ENCODE data around the gene CADM4. TPM values are rescaled to one million over a fixed set of nuclear protein-coding genes. Genes with fewer than 3 reads are reported as not detected.

CADM4 gene
- total and polyA plus RNA-seq, 2 of the 8 experiments (the other 6 are each of a cell fraction or from before 2014, with no cell fraction given) = 13.5 to 25.0 TPM

- Histone ChIP-seq H4K91ac (replicated peaks; ENCODE audit: insufficient read length, low read length) (peak overlapping the region; percentile 90), H3K79me2 (ENCODE audit: control insufficient read depth in 1 of 2, insufficient read depth in 2 of 2, low read length in 2 of 2) (peaks cover 0 to 11% of the 10 kb centered on the region in 2 experiments; a peak in 2 of 4 replicates), H3K4me2 (ENCODE audit: insufficient read depth in 1 of 2, low read depth in 2 of 2, low read length in 2 of 2) (peak overlapping the region; percentile 89 to 96), H4K20me1 (replicated peaks in 1 of 2; ENCODE audit: control insufficient read depth in 1 of 2, insufficient read depth in 2 of 2, low read length in 2 of 2) (peaks cover 0 to 1% of the 10 kb centered on the region in 2 experiments), H4K8ac (ENCODE audit: extremely low read depth, insufficient read depth, low read length) (peak overlapping the region; percentile 100), H3K4me3 (ENCODE audit: extremely low read depth in 1 of 4, insufficient read depth in 2 of 4, low read depth in 3 of 4, low read length in 4 of 4) (peak overlapping the region; percentile 69 to 81 (median 76)), H2BK12ac (ENCODE audit: low read depth, low read length) (no peak overlapping the region), H2BK5ac (ENCODE audit: low read depth, low read length) (peak overlapping the region; percentile 97), H3K56ac (replicated peaks; ENCODE audit: insufficient read length, low read depth, low read length) (peak overlapping the region; percentile 92), H2BK120ac (replicated peaks; ENCODE audit: low read depth, low read length) (peak overlapping the region; percentile 21), H3K4ac (replicated peaks; ENCODE audit: insufficient read length, low read depth, low read length) (peak overlapping the region; percentile 96), H3K27me3 (replicated peaks in 1 of 4; ENCODE audit: control insufficient read depth in 3 of 4, extremely low read depth in 1 of 4, insufficient read depth in 3 of 4, low read length in 3 of 4) (no peaks in the 10 kb centered on the region), H3K79me1 (ENCODE audit: low read depth, low read length) (peaks cover 2% of the 10 kb centered on the region), H3K14ac (ENCODE audit: insufficient read length) (no peak overlapping the region), H3K36me3 (ENCODE audit: control insufficient read depth in 2 of 4, insufficient read depth in 4 of 4, low read length in 3 of 4) (peaks cover 0 to under 1% (median 0%) of the 10 kb centered on the region in 4 experiments; a peak in 1 of 8 replicates), H3K27ac (ENCODE audit: low read depth, low read length) (peak overlapping the region; percentile 99), H3K4me1 (replicated peaks in 1 of 4; ENCODE audit: control insufficient read depth in 3 of 4, insufficient read depth in 4 of 4, low read length in 3 of 4) (peaks cover 4 to 13% (median 7%) of the 10 kb centered on the region in 4 experiments), H2AFZ (ENCODE audit: low read length) (peak overlapping the region; percentile 93), H4K5ac (ENCODE audit: insufficient read length, low read depth, low read length) (peak overlapping the region; percentile 98), H2BK15ac (ENCODE audit: low read length) (no peak overlapping the region), H3K18ac (ENCODE audit: extremely low read depth, low read length) (peak overlapping the region; percentile 89), H2AK5ac (ENCODE audit: low read depth, low read length) (no peak overlapping the region), H2BK20ac (ENCODE audit: low read length) (no peak overlapping the region), H3K23ac (ENCODE audit: insufficient read length) (no peak overlapping the region), H3K9me3 (ENCODE audit: insufficient read depth in 2 of 2, low read depth in 1 of 2, low read length in 1 of 2) (no peaks in the 10 kb centered on the region), H3K23me2 (ENCODE audit: low read depth, low read length) (peaks cover 10% of the 10 kb centered on the region), H3K9ac (replicated peaks in 1 of 4; ENCODE audit: extremely low read depth in 1 of 4, low read depth in 3 of 4, low read length in 3 of 4) (peak overlapping the region in 3 of 4 experiments; percentile 96 to 97 (median 96); a peak in 6 of 7 replicates)
- FAIRE-seq (peak; percentile 52), DNase-seq (ENCODE audit: low read depth in 1 of 2, low spot score in 2 of 2) (no peak)
- POLR2A ChIA-PET (ENCODE audit: partially characterized antibody) = no interaction called here
- WGBS, 2 experiments (ENCODE audit: extremely low coverage in 1 of 2, insufficient coverage in 1 of 2, insufficient read length in 1 of 2, insufficient replicate concordance in 2 of 2, low coverage in 1 of 2, low lambda C conversion rate in 2 of 2, missing lambda C conversion rate in 1 of 2) = 11% methylated on average over 14 of the region's 14 CpGs; no CpG with 5 or more reads in 1 of the 2 experiments
- 0 out of 2 replicates have a peak, but pooled peaks have one; percentile 37 for TF ChIP-seq GTF2F1 (IDR thresholded peaks at IDR 0.05; ENCODE audit: borderline replicate concordance, low read depth, low read length)
- 0 out of 4 replicates have a peak, but pooled peaks of 1 of the 2 experiments have one; percentile 24 for TF ChIP-seq SIN3A (conservative IDR thresholded peaks at IDR 0.05 in 1 of 2, IDR thresholded peaks at IDR 0.05 in 1 of 2; ENCODE audit: low read depth in 1 of 2, low read length in 2 of 2)
- TF ChIP-seq POLR2A (IDR thresholded peaks at IDR 0.05; ENCODE audit: control extremely low read depth in 1 of 2, low read depth in 2 of 2, low read length in 2 of 2) = peak in 1 of 2 experiments; percentile 35; a peak in 1 of 3 replicates
- TF ChIP-seq ATF3 (IDR thresholded peaks at IDR 0.05; ENCODE audit: insufficient read depth, low read depth, low read length) = no peak
- CTCF ChIA-PET (ENCODE audit: partially characterized antibody) = interaction anchor here (0.6 to 1.7 kb wide), 2 partner anchors 19 to 1206 kb away, joined by 3 to 5 read pairs; no protein-coding TSS in a partner anchor
Measured at GRCh38 chr19:43618921-43619261, 20.8 kb downstream of the CADM4 start.
